ENCODE results near the gene NAV3.
"Not testable (repeated sequence)": the region's sequence is repeated elsewhere in the genome, so short reads cannot be mapped to it uniquely, and the experiment has no call there.

NAV3 gene

DNA sequence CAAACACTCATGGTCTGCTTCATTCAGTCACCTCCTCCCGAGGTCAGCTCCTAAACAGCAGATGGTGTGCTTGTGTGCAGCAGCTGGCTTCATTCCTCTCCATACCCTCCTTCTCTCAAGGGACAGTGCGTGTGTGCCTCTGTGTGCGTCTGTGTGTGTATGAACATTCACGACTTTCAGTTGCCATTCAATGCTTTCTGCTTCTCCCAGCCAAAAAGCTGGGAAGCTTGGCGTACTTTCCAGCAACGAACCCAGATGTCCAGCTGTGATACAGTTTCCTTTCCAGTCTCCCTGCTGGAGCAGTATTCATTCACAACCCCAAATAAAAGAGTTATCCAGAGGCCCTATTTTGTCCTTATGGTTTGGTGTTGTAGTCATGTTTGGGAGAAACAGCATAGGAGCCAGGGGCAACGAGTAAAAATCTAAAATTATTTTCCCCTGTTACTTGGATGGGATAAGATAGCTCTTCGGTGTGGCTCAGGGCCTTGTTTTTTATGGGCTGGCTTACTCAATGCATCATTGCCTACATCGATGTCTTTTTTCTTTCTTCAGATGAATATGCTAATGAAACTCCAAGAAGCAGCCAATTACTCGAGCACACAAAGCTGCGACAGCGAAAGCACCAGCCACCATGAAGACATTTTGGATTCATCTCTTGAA is 379.3 kb downstream of the NAV3 start:
- no peak for DNase-seq

DNA sequence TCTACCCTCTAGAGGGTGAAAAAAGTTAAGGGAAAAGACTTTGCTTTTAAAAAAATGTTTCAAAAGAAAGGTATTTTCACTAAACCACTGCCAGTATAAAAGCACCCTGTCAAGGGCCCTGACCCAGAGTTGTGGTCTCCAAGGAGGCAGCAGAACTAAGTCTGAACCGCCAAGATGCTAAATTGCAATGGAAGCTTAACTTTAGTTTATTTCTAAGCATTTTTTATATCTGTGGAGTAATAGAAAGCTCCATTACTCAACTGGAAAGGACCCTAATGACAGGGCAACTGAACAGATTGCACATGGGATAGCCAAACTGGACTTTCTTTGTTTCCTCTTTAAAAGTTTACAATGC is 379.8 kb downstream of the NAV3 start:
- no peak for DNase-seq

DNA sequence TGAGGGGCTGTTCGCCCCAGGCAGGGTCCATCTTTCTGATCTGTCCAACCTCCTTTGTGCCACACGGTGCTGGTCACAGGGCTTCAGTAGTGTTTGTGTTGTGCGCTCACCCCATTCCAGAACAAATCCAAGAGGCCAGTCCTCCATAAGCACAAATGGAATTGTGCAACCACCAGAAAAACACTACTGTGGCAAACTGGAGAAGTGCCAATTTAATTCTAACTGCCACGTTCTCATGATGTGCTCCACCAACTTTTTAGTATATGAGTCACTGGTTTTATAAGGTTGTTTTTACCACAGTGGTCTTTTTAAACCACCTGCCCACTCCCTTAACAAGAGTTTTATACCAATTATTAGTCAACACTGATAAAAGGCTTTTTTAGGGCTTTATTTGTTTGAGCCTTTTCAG is 380.2 kb downstream of the NAV3 start:
- DNase-seq: no peak

DNA sequence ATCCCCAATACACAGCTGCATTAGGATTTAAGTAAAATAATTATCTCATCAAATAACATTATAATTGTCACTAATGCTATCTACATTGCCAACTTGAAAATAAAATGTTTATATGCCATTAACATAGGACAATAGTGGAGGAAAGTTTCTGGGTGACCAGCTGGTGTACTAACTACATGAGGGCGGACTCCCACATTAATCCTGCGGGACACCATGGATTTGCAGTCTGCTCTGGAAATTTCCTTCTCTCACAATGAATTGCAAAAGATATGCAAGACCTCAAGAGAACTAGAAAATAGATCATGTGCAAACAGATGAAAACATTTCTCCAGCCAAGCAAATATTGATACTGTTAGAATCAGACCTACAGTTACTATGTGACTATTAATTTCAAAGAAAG is 390.1 kb downstream of the NAV3 start:
- DNase-seq: no peak

DNA sequence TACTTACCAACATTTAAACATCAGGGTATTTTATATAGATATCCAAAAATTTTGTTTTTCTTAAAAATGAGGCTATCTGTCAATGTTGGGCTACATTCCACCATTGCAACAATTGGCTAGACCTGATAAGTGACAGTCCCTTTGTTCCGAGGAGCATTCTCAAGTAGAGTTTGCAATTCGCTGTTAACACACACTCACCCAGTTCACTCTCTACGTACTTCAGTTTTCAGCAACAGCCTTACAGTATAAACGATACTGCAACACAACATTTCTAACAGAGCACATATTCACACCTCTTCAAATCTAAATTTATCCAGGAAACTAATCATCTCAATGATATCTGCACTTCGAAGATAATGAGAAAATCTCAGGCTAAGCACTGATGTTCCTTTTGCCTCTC is 393.5 kb downstream of the NAV3 start:
- no peak for DNase-seq

DNA sequence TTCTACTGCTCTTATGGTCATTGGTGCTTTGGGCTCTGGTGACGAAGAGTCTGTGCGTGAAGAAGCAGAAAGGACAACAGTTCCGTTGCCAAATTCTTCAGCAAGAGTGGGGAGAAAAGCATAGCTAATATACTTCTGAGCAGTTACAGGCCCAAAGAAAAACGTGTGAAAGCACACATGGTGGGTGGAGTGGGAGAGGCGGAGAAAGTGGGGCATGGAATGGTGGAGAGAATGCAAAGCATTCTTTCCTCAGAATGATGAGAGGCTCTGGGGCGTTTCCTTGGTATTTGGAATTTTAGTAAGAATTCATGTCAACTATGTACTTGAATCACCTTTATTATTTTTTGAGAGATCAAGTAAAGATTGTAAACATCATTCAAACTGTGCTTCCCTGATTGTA is 396.1 kb downstream of the NAV3 start:
- no peak for DNase-seq

DNA sequence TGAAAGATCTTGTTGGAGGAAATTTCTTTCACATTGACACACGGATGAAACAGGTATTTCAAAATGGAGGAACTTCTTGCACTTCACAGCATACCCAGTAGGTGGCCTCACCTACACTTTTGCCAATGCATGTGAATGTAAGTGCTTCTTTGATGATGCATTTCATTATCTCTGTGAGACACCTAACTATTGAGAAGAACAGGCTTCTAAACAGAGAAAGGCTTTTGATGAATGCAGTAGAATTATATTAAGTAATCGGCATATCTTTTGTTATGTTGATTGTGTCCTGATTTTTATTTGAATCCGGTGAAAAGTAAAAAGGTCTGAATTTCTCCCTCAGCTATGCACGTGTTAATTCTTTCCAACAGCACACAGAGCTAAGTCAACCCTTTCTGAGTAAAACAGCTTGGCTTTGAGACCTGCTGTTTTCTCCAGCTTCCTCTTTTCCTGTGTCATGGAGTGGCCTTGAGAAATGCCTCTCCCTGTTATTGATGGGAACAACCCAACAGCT is 399.0 kb downstream of the NAV3 start:
- DNase-seq: no peak

DNA sequence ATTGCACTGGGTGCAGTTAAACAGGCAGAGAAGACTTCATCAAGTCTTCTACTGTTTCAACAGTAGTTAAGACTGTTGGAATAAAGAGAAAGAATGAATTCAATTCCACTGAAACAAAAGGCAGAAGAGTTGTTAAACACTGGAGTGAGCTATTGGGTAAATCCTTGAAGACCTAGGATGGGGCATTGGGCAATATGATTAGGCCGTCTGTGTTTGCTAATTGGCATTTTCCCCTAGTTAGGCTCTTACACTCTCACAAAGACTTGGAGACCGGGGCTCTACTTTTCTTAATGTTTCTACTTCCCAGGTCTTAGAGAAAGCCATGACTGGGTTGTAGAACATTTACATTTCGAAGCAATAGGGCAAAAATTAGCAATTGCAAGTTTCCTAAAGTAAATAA is 402.1 kb downstream of the NAV3 start:
- no peak for DNase-seq

DNA sequence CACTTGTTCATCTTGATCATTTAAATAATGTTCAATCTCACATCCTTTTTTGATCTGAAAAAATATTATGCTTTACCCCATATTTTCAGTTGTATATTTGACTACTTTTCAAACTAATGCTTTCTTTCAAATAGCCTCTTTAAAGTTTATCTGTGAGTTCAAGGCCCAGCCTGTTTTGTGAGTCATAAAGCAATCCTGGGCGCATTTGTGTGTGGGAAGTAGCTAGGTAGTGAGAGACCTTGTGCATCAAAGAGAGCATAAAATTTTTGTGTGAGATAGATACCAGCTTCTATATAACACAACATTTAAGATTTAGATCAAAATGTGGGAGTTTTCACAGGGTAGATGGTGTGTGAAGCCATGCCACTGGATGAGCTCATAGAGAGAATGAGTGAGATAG is 405.6 kb downstream of the NAV3 start:
- DNase-seq: no peak

DNA sequence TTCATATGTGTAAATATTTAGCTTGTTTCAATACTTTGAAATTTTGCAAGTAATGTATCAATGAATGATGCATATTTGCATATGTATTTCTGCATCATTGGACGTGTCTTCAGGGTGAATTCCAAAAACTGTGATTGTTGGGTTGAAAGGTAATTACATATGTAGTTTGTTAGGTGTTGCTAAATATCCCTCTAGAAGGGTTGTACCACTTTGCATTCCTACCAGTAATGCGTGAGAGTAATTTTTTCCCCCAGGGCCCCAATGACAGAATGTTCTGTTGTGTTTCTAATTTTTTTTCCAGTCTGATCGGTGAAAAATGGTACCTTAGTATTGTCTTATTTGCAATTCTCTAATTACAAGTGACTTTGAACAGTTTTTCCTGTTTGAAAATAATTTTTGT is 408.9 kb downstream of the NAV3 start:
- DNase-seq: no peak

DNA sequence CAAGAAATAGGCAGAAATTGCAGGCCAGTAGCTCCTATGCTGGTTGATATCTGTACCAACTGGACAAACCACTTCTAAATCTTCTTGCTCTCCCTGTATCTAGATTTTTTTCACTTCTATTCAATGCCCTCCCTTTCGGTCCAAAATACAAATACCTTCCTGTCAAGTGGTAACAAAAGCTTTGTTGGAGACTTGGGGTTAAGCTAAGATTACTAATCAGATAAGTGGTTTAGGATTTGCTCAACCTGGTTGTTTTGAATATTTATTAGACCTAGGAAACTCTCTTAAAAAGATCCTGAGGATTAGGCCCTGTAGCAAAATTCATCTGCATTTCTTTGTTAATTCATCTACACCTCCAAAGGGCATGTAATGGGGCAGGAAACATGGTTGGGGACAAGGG is 410.1 kb downstream of the NAV3 start:
- DNase-seq: no peak

DNA sequence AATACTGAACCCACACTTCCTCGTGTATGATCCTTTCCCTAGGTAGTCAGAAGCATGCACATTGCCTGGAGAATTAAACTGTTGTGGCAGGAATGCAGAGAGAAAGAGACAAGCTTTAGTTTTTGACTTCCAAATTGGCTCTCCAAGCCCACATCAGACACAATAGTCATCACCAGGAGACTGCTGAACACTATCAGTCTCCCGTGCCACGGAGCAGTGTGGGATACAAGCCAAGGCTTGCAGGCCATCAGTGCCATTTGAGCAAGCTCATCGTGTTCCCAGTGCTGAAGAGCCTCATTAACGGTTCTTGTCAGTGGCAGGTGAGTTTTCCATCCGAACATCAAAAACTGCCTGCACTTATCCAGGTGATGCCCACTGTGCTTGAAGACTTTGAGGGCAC is 410.8 kb downstream of the NAV3 start:
- no peak for DNase-seq

DNA sequence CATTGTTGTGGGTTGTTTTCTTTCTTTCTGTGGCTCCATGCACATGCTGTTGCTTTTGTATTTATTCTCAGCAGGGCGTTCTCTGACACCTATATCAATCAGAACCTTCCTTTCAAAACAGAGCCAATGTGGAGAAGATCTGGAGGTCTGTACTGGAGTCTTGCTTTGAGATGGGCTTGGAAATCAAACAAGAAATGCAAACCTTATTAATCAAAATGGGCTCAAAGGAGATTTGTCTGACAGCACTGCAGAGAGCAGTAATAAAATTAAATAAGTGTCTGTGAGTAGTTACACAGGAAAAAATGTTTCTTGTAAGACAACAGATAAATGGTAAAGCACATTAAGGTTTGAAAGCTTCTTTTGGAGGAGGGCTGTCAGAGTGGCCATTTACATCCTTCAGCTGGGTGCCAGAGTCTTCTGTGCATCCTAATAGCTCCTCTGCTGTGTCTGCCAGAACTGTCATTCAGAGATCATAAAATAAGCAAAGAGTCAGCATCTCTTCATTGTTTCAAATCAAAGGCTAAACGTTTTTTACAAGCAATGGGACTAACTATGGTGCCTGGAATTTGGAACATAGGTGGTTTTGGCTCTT is 414.3 kb downstream of the NAV3 start:
- DNase-seq: no peak

DNA sequence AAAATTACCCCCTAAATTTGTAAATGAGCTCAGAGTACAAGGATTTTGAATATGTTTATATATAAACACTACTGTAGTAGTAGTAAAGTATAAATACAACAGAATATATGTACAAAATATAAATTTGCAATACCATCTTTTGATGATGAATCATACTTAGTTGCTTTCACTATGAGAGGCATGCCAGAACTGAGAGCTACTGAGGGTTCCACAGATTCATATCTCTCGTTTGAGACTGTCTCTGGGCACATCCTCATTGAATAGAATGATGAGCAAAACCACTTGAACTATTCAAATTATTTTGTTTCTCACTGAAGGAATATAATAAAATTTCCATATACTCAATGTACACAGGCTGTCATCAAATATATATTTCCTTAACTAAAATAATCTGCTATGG is 417.6 kb downstream of the NAV3 start:
- no peak for DNase-seq

DNA sequence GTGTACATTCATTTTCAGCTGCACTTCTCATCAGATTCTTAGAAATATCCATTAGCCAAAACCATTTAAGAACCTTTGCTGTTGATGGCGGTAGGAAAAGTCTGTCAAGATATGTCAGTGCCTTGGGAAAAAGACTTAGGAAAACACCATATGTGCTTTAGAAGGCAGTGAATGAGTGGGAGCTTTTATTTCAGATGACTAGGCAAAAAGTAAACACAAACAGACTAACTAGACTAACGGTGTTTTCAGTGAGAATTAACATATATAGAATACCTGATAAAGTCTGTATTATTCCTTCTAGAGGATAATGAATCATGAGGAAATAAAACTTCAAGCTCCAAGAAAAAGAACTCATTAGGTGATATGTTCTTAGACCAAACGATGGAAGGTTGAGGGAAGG is 418.9 kb downstream of the NAV3 start:
- no peak for DNase-seq

DNA sequence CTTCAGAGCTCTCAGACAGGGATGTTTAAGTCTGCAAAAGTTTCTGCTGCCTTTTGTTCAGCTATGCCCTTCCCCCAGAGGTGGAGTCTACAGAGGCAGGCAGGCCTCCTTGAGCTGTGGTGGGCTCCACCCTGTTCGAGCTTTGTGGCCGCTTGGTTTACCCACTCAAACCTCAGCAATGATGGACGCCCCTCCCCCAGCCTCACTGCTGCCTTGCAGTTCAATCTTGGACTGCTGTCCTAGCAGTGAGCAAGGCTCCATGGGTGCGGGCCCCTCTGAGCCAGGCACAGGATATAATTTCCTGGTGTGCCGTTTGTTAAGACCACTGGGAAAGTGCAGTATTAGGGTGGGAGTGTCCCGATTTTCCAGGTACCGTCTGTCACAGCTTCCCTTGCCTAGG is 427.0 kb downstream of the NAV3 start:
- not testable (repeated sequence) for DNase-seq

DNA sequence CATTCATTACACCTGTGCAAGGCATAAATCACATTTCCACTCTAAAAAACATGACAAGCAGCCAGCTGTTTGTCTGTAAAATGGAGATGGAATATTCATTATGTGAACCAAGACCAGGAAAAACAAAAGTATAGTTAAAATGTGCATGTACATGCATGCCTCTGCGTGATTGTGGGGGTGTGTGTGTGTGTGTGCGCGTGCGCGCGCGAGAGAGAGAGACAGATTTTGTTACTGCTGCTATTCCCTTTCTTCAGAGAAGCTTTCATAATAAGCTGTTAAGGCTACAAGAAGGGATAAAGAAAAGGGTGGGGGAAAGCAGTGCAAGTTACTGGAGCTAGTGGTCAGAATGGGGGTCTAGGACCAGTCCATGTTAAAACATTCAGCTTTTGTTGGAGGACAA is 430.3 kb downstream of the NAV3 start:
- no peak for DNase-seq

DNA sequence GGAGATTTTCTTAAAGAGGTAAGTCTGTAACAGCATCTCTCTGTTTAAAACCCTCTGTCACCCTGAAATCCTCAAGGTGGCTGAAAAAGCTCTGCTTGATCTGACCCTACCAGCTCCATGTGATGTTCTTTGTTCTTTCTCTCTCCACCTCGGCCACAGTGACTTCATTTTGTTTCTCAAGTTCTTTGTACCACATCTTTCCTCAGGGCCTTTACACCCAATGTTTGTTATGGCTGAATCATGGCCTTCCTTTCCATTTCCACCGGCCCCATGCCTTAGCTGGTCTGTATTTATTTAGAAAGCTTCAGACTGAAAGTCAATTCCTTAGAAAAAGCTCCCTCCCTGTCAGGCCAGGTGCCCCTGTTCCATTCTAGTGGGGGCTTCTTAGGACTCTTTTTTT is 431.2 kb downstream of the NAV3 start:
- DNase-seq: no peak

Measured in CD4-positive, alpha-beta T cell treated with Interleukin-1 beta for 1 hour (primary cell).